ENCODE data around the gene ZNF100. TPM values are rescaled to one million over a fixed set of nuclear protein-coding genes. Genes with fewer than 3 reads are reported as not detected.
"Not testable (repeated sequence)": the region's sequence is repeated elsewhere in the genome, so short reads cannot be mapped to it uniquely, and the experiment has no call there.

Gene ZNF100
- total and polyA plus RNA-seq, 9 of the 15 experiments (the other 6 are each of a cell fraction or from before 2014, with no cell fraction given), result 4.5 to 27.2 (median 19.6) TPM

- TF ChIP-seq NKRF (IDR thresholded peaks at IDR 0.05; ENCODE audit: borderline replicate concordance), result no peak
- TF ChIP-seq NFXL1 (CRISPR knock-in tag; IDR thresholded peaks at IDR 0.05), result no peak
- TF ChIP-seq MAZ (CRISPR knock-in tag; conservative IDR thresholded peaks at IDR 0.05 in 1 of 2, IDR thresholded peaks at IDR 0.05 in 1 of 2), result no peak
- no peak for TF ChIP-seq ZNF239 (CRISPR knock-in tag; IDR thresholded peaks at IDR 0.05)
Observed at GRCh38 chr19:21740559-21740958, 26.8 kb downstream of the ZNF100 start (continued).

GRCh38 chr19:21726942-21727747, 40.2 kb downstream of the ZNF100 start:
- POLR2A ChIA-PET; H4K20me1 ChIP-seq (replicated peaks; ENCODE audit: control insufficient read depth, insufficient read depth, low read length); BruUV-seq (replicated peaks); CTCF ChIA-PET (ENCODE audit: low intra/inter-chr PET ratio); H3K4me1 ChIP-seq (replicated peaks in 1 of 2; ENCODE audit: control insufficient read depth in 2 of 2, insufficient read depth in 2 of 2, low read length in 2 of 2); H3K27me3 ChIP-seq (ENCODE audit: control insufficient read depth in 2 of 2, insufficient read depth in 2 of 2, low read length in 2 of 2); H3K4me2 ChIP-seq (ENCODE audit: insufficient read depth, low read length); H3K9me1 ChIP-seq (ENCODE audit: control insufficient read depth, insufficient read depth, low read length); FAIRE-seq; H2AFZ ChIP-seq (ENCODE audit: low read depth, low read length); H3K27ac ChIP-seq (ENCODE audit: extremely low read depth, low read depth, low read length); H3K4me3 ChIP-seq; DNase-seq (ENCODE audit: extremely low read depth in 1 of 4, low spot score in 3 of 4); ATAC-seq; intact Hi-C loops (cut with micrococcal nuclease); H3K79me2 ChIP-seq (ENCODE audit: control insufficient read depth, insufficient read depth, low read length); H3K9ac ChIP-seq (ENCODE audit: insufficient read depth in 1 of 2, low read depth in 2 of 2, low read length in 2 of 2); in situ Hi-C loops (cut with MboI): not testable (repeated sequence)
- peak; percentile 90 for TF ChIP-seq ZNF274 (IDR thresholded peaks at IDR 0.05; ENCODE audit: borderline replicate concordance, low read depth, low read length)
- TF ChIP-seq HMBOX1 (IDR thresholded peaks at IDR 0.05), result 0 out of 2 replicates have a peak, but pooled peaks have one; percentile 13
- peak; percentile 83 for TF ChIP-seq ZNF75A (CRISPR knock-in tag; IDR thresholded peaks at IDR 0.05)
- peaks cover 16% of the 10 kb centered on the region for H3K9me3 ChIP-seq (replicated peaks; ENCODE audit: control insufficient read depth, insufficient read depth, low read depth, low read length)
- 100% methylated on average over 5 of the region's 5 CpGs for WGBS (ENCODE audit: insufficient coverage, low coverage, missing lambda C conversion rate)
- peaks cover 24% of the 10 kb centered on the region; the same call in 2 of the 3 replicates for H3K36me3 ChIP-seq (ENCODE audit: control insufficient read depth, insufficient read depth, low read length)

Measured in K562 (cell line).